Measurements from ENCODE around the gene VSTM4.
A peak's percentile ranks its signal among the peaks of the same experiment; 100 is the strongest.

Gene VSTM4

DNA sequence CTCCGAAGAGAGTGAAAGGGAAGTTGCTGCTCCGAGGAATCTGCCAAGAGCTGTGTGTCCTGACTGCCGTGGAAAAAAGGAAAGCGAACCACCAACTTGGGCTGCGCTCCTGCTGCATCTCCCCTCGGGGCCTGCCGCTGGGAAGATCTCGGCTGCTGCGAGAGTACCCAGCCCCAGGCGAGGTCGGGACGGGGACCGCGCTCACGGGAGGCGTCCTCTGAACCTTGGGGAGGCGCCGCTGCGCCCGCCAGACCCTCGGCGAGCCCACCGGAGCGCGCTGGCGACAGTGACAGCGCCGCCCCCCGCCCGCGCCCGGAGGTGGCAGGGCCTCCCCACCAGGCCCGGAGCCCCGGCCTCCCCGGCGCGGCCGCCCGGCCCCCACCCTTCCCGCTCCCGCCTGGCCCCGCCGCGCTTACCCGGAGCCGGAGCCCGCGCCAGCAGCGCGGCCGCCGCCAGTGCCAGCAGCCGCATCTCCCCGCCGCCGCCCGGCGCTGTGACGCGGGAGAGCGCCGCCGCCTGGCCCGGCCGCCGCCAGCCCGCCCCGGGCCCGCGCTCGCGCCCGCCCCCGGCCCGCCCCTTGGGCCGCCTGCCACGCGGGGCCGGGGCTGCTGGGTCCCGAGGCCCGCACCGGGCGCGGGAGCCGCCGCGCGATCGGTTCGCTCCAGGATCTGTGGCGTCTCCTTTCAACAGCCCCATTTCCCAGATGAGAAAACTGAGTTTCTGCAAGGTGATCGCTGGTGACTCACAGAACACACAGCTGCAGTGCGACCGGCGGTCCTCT, at the start of gene VSTM4:
Gene VSTM4 (minus strand): TSS at position 508 of the 781 bp plus-strand sequence. CDS start 37 bp downstream, at position 471.
- no peak for DNase-seq

- peak; percentile 63 for DNase-seq
Measured at GRCh38 chr10:49164559-49165188, 49.4 kb upstream of the VSTM4 start.

DNA sequence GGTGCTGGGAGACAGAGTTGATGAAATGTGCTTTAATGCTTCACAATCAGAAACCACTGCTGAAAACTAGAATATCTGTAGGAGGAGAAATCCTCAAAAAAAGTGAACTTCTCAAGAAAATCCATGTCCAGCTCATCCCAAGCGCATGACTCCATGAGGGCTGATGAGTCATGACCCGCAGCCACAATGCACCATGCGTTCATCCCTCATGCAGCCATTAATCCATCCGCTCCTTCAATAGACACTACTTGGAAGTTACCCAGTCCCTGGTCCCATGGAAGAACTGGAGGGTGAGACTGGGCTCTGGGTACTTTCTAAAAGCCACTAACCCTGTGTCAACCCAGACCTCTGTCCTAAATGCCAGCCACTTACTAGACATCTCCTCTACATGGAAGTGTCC, 48.4 kb upstream of the VSTM4 start:
- no peak for DNase-seq

DNA sequence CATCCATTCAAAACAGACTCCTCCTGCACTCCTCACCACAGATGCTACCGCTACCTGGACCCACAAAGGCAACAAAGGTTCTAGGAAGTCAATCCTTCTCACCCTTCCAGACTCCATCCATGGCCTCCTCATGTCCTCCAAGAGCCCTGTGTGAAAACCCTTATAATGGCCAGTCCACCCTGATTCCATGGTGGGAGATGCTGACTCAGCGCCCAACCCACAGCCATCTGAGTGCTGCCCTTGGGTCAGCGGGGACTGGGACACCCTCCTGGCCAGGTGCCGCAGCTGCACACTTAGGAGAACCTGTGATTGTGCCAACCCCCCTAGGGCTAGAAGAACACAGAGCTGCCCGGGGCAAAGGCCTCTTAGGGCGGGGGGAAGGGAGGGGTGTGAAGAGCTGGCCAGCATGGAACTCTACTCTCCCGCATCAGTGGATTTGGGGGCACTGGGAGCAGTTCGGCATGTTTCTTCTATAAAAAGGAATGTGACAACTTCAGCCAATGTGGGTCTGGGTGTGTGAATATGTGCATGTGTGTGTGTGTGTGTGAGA, 47.5 kb upstream of the VSTM4 start:
- no peak for DNase-seq

- DNase-seq = no peak
Measured at GRCh38 chr10:49162063-49162462, 46.7 kb upstream of the VSTM4 start.

DNA sequence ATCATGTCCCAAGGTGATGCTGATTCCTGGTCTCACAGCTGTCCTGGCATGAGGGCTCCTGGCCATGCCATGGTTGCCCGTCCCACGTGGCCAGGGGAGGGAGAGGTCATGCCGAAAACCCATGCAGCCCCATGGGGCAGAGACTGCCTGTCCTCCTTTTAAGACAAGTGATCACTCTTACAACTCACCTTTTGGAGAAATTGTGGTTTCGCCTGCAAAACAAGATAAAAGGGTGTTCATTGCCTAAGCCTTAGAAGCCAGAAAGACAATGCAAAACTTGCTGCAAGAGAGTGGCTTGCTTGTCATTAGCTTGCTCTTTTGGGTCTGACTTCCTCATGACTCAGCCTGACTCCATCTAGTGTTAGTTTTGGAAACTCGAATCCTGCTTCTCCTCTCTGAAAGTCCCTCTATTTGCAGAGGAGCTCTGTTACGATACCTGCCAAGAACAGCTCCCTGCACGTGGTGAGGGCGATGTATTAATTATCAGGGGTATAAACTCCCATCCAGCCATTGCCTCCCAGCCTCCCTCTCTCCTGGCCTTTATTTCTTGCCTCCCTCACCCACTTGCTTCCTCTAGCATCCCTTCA, 46.2 kb upstream of the VSTM4 start:
- DNase-seq = no peak

GRCh38 chr10:49160814-49161213, 45.5 kb upstream of the VSTM4 start:
- DNase-seq = no peak

GRCh38 chr10:49160110-49160509, 44.8 kb upstream of the VSTM4 start:
- DNase-seq = no peak

DNA sequence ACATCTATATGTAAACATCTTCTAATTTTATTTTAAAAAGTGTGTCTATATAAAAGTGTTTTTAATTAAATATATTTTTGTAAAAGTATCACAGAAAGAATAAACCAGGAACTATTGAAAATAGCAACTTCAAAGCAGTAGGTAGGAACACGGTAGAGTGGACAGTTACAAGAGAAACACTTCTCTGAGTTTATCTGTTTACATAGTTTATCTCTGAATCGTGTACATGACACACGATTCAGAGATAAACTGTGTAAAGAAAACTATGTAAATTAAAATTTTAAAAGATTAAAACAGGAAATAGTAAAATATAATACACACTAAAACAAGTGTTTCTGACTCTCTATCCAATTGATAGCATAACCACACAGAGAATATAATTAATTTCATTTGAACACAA, 43.6 kb upstream of the VSTM4 start:
- no peak for DNase-seq

- no peak for DNase-seq
Measured at GRCh38 chr10:49158404-49158803, 43.1 kb upstream of the VSTM4 start.

- no peak for DNase-seq
Measured at GRCh38 chr10:49157229-49157628, 41.9 kb upstream of the VSTM4 start.

DNA sequence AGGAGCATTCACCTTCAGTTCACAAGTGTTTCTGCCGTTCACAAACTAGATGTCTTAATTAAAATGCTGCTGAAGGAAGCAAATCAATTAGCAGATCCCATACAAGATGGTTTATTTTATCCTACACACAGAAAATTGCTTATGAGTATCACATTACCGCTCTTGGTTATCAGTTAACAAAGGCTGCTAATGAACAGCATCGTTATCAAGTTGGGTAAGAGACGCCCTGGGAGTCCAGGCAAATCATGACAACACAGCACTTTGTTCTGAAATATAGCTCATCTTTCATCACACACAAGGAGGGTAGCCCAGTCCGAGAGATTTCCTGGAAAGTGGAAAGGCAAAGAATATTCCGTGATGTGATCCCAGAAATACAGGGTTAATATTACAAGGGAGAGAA, 39.3 kb upstream of the VSTM4 start:
- no peak for DNase-seq

- DNase-seq = no peak
Measured at GRCh38 chr10:49153971-49154370, 38.6 kb upstream of the VSTM4 start.

DNA sequence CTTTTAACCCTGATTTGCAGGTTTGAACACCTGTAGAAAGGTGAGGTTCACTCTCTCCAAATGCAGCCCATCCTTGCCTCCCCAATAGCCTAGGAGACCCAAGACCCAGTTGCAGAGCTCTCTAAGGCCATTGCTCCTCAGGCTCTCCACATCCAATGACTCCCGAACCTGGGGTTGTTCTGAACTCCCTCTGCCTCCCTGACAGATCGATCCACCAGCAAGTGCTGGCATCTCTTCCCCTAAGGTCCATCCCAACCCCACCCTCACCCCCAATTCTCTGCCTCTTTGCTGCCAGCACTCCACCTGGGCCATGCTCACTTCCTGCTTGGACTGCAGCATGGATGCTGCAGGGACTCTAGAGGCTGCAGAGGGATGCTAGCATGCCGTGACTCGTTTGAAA, 37.8 kb upstream of the VSTM4 start:
- no peak for DNase-seq

GRCh38 chr10:49152663-49153062, 37.3 kb upstream of the VSTM4 start:
- DNase-seq = no peak

- no peak for DNase-seq
Measured at GRCh38 chr10:49152037-49152436, 36.7 kb upstream of the VSTM4 start.

GRCh38 chr10:49151481-49151880, 36.2 kb upstream of the VSTM4 start:
- no peak for DNase-seq

DNA sequence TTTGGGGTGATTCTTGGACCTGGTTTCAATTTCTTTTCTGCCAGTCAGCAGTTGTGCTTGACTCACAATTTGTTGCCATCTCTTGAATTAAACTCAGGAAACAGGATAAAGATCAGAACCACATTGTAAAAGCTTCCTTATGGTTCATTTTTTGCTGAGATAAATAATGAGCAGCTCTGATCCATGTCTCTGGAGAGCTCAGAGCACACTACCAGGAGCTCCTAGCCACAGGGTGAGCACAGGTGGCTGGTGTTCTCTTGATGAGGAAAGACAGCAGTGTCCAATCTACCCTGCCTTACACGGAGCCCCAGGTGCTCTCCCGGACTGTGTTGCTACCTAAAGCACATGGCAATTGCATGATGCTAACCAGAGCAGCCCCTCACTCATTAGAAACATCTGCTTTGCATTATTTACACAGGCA, 35.7 kb upstream of the VSTM4 start:
- DNase-seq = no peak

DNA sequence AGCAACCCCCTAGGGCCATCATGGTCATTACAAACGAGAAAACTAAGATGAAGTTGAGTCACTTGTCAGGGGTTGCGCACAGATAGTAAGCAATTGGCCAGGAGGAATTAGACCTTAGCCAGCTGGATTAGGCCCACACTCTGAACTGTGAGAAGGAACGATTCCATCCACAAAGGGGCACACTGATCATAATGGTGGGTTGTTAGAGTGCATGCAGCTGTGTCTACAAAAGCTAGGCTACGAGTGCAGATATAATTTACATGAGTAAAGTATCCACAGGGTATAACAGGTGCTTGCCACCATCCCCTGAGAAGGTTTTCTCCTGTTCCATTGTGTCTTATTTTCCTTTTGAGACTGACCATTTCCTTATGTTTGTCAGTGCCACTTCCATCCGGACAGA, 35.1 kb upstream of the VSTM4 start:
- DNase-seq = no peak

DNA sequence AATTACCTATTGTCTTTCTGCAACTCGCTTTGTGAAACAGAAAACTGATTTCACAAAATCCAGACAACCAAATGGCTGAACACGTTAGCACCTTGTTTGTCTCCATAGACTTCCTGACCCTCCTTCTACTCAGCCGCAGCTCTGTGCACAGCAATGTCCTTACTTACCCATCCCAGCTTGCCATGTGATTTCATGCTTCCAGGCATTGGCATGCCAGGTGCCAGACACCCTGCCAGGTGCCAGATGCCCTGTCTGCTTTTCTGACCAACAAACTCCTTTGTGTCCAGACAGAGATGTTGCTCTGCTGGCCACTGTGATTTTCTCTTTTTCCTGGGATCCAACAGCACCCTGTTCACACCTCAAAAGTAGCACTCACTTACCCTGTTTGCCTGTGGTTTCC, 34.6 kb upstream of the VSTM4 start:
- no peak for DNase-seq

GRCh38 chr10:49144058-49144720, 28.9 kb upstream of the VSTM4 start:
- DNase-seq = no peak

DNA sequence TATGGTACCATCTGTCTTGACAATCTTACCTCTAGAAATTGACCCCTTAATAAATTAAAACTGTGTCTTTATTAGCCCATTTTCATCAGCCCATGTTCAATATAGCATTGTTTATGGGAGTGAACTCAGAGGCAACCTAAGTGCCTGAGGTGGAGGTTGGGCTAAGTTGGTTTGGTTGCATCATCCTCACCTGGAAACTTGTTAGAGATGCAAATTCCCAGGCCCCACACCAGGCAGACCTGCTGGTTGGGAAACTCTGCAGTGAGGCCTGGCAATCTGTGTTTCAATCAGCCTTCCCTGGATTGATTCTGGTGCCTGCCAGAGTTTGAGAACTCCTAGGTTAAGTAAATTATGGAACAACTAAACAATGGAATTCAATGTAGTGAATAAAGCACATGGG, 27.9 kb upstream of the VSTM4 start:
- DNase-seq = no peak

DNA sequence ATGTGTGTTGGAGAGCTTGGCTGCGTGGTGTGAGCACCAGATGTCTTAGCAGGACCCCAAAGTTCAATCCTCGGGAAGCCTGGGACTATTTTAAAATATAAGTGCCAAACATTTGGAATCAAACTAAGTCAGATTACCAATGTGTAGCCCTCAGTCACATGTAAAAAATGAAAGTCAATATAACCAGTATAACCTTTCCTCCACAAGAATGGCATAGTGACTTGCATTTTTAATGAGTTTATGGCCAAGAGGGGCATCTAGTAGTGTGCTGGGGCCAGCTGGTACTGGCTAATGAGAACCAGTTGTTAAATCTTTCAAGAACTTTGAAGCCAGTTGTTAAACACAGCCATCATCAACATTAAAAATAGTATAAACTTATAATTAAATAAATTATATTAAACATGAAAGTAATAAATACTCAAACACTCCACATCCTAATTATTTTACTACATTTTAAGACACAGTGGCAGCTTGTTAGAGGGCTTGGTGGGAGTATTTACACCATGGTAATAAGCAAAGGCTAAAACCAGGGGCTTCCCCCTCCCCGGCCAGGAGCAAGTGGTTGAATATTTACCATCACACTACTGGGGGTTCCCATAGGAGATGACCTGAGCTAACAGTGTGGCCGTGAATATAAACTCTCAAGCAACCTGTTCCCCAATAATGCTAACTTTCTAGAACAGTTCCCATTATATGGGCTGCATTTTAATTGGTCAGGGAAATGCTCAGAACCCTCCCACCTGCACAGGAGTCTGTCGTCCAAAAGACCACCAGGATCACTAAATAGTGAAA, 26.4 kb upstream of the VSTM4 start:
- no peak for DNase-seq

Measured in stimulated activated CD8-positive, alpha-beta memory T cell treated with anti-CD3 and anti-CD28 coated beads, Interleukin-4, amount 100 ng/mL, for 48 hours (primary cell).